WTC11 (cell line): ENCODE data around the gene HOXC5. TPM values are rescaled to one million over a fixed set of nuclear protein-coding genes. Genes with fewer than 3 reads are reported as not detected.

Experiments used
- ATAC-seq: fragments of 200-7000 bp; cut with Tn5 transposase; 2 replicates; pipeline ENCODE4 v1.10.0; 2021; ENCODE audit warnings: mild to moderate bottlenecking, moderate library complexity
- CTCF ChIA-PET: fragments of 300-600 bp; sonication (Branson Sonifier 250); formaldehyde crosslinking; loops from one replicate; lab custom pipeline; 2021; ENCODE audit warnings: antibody characterized with exemption; lab: Charles Lee
- POLR2A ChIA-PET: fragments of 350-600 bp; sonication (Branson Sonifier 250); formaldehyde crosslinking; loops from one replicate; lab custom pipeline; 2021; ENCODE audit warnings: antibody characterized with exemption; lab: Charles Lee
- DNase-seq: peaks from one replicate; pipeline ENCODE4 v3.0.0; 2021; ENCODE audit warnings: low spot score
- H3K27ac Mint-ChIP-seq: 2 replicates; pipeline ENCODE4 v1.8.0; 2021; ENCODE audit warnings: mixed read lengths
- H3K27me3 Mint-ChIP-seq: 2 replicates; pipeline ENCODE4 v1.8.0; 2021; ENCODE audit warnings: low read depth, mild to moderate bottlenecking, moderate library complexity, mixed read lengths
- H3K36me3 Mint-ChIP-seq: 2 replicates; pipeline ENCODE4 v1.8.0; 2021; ENCODE audit warnings: mixed read lengths
- H3K4me1 Mint-ChIP-seq: 2 replicates; pipeline ENCODE4 v1.8.0; 2022; ENCODE audit warnings: mixed read lengths
- H3K4me3 Mint-ChIP-seq: 2 replicates; pipeline ENCODE4 v1.8.0; 2021; ENCODE audit warnings: mild to moderate bottlenecking, moderate library complexity, mixed read lengths
- H3K9me3 Mint-ChIP-seq: 2 replicates; pipeline ENCODE4 v1.8.0; 2021; ENCODE audit warnings: mixed read lengths
- ATF1 ChIP-seq: sonication (generic); formaldehyde crosslinking; IDR thresholded peaks from 2 replicates; pipeline ENCODE4 v1.8.1; 2023; ENCODE audit warnings: mild to moderate bottlenecking, moderate library complexity, missing genetic modification reagents
- ATF2 ChIP-seq: sonication (generic); formaldehyde crosslinking; IDR thresholded peaks from 2 replicates; pipeline ENCODE4 v1.8.1; 2022; ENCODE audit warnings: low read depth, missing genetic modification reagents, borderline replicate concordance
- CDX4 ChIP-seq: fragments of 250-450 bp; sonication (Bioruptor Pico); IDR thresholded peaks from 2 replicates; pipeline ENCODE4 v1.9.0; 2021; ENCODE audit warnings: moderate library complexity, mild to moderate bottlenecking, inconsistent platforms, borderline replicate concordance
- E2F1 ChIP-seq: sonication (generic); formaldehyde crosslinking; IDR thresholded peaks from 2 replicates; pipeline ENCODE4 v1.8.0; 2022; ENCODE audit warnings: mild to moderate bottlenecking, missing genetic modification reagents
- JAZF1 ChIP-seq: fragments of 250-450 bp; sonication (Bioruptor Pico); IDR thresholded peaks from 2 replicates; pipeline ENCODE4 v1.9.0; 2021; ENCODE audit warnings: moderate library complexity, mild to moderate bottlenecking, inconsistent platforms
- JUN ChIP-seq: sonication (generic); formaldehyde crosslinking; IDR thresholded peaks from 2 replicates; pipeline ENCODE4 v1.8.0; 2023; ENCODE audit warnings: mild to moderate bottlenecking, missing genetic modification reagents
- NR3C1 ChIP-seq: sonication (generic); formaldehyde crosslinking; conservative IDR thresholded peaks from 2 replicates; pipeline ENCODE4 v1.8.1; 2023; ENCODE audit warnings: low read depth, mild to moderate bottlenecking, missing genetic modification reagents
- PRDM15 ChIP-seq: sonication (generic); formaldehyde crosslinking; IDR thresholded peaks from 2 replicates; pipeline ENCODE4 v1.8.0; 2022; ENCODE audit warnings: missing genetic modification reagents
- RELA ChIP-seq: sonication (generic); formaldehyde crosslinking; IDR thresholded peaks from 2 replicates; pipeline ENCODE4 v1.8.1; 2022; ENCODE audit warnings: missing genetic modification reagents, mild to moderate bottlenecking, borderline replicate concordance
- SMAD3 ChIP-seq: sonication (generic); formaldehyde crosslinking; IDR thresholded peaks from 2 replicates; pipeline ENCODE4 v1.8.0; 2022; ENCODE audit warnings: missing genetic modification reagents, mild to moderate bottlenecking, borderline replicate concordance
- TEAD1 ChIP-seq: sonication (generic); formaldehyde crosslinking; IDR thresholded peaks from 2 replicates; pipeline ENCODE4 v1.8.0; 2022; ENCODE audit warnings: mild to moderate bottlenecking, missing genetic modification reagents
- ZBTB43 ChIP-seq: sonication (generic); formaldehyde crosslinking; IDR thresholded peaks from 2 replicates; pipeline ENCODE4 v1.8.1; 2023; ENCODE audit warnings: mild to moderate bottlenecking, missing genetic modification reagents
- ZNF317 ChIP-seq: sonication (generic); formaldehyde crosslinking; IDR thresholded peaks from 2 replicates; pipeline ENCODE4 v1.8.1; 2023; ENCODE audit warnings: low read depth, mild to moderate bottlenecking, moderate library complexity, missing genetic modification reagents, borderline replicate concordance
- ZNF396 ChIP-seq: fragments of 250-450 bp; sonication (Bioruptor Pico); IDR thresholded peaks from 2 replicates; pipeline ENCODE4 v1.8.0; 2021; ENCODE audit warnings: mild to moderate bottlenecking, moderate library complexity, borderline replicate concordance
- ZNF512 ChIP-seq: sonication (generic); formaldehyde crosslinking; IDR thresholded peaks from 2 replicates; pipeline ENCODE4 v1.8.1; 2022; ENCODE audit warnings: missing genetic modification reagents, borderline replicate concordance
- total RNA-seq: library from RNA; stranded (reverse); gene quantifications from 3 replicates; pipeline ENCODE4 v1.2.3, GENCODE V29; 2021

HOXC5 gene
- total RNA-seq, 1 experiment from 2014 or later, result not detected

- TF ChIP-seq RELA (CRISPR knock-in tag), result no peak
- no peak for TF ChIP-seq ZNF317 (CRISPR knock-in tag)
- no peak for TF ChIP-seq JAZF1
- no peak for TF ChIP-seq ZNF512 (CRISPR knock-in tag)
- no peak for TF ChIP-seq ZBTB43 (CRISPR knock-in tag)
- TF ChIP-seq JUN (CRISPR knock-in tag), result no peak
- TF ChIP-seq SMAD3 (CRISPR knock-in tag), result no peak
- TF ChIP-seq ATF2, result no peak
- no peak for TF ChIP-seq PRDM15 (CRISPR knock-in tag)
- no peak for TF ChIP-seq CDX4 (CRISPR knock-in tag)
- TF ChIP-seq NR3C1 (CRISPR knock-in tag), result no peak
- TF ChIP-seq ZNF396 (CRISPR knock-in tag), result no peak
- TF ChIP-seq ATF1 (CRISPR knock-in tag), result no peak
- no peak for TF ChIP-seq TEAD1 (CRISPR knock-in tag)
- no peak for TF ChIP-seq E2F1
- TF ChIP-seq, all 79 proteins: peak for 0
- H3K27ac Mint-ChIP-seq, result no peak overlapping the region
- H3K27me3 Mint-ChIP-seq, result peaks cover 99% of the 10 kb centered on the region
- H3K4me3 Mint-ChIP-seq, result no peak overlapping the region
- no peaks in the 10 kb centered on the region for H3K9me3 Mint-ChIP-seq
- no peak for DNase-seq
- H3K36me3 Mint-ChIP-seq, result no peaks in the 10 kb centered on the region
- POLR2A ChIA-PET, result interaction anchor here (0.6 kb wide), 1 partner anchor 175 kb away, joined by 5 read pairs; no protein-coding TSS in a partner anchor
- CTCF ChIA-PET, result interaction anchor here (0.5 to 8.1 kb wide), 19 partner anchors 8 to 389 kb away, joined by 3 to 149 read pairs (median 5); partner anchors contain the start of genes HOXC10 and HOXC8
- no peak for ATAC-seq
- peaks cover 36% of the 10 kb centered on the region for H3K4me1 Mint-ChIP-seq
These were observed 1.4 kb upstream of the HOXC5 start for GRCh38 chr12:54031480-54031879.
